Fibroblast of lung (primary cell): ENCODE results near the gene CAMKV.

Experiments
- EZH2 ChIP-seq: IDR thresholded peaks from 2 replicates; pipeline ENCODE4 v1.5.1; 2012; ENCODE audit warnings: low read length, control low read depth, mild to moderate bottlenecking; ENCODE audit errors: missing control alignments
- TF ChIP-seq, protein P1 (sequence below), 2 donors: IDR thresholded peaks in 1 of 2; conservative IDR thresholded peaks in 1 of 2; 1 replicate in 1 of 2; 2 replicates in 1 of 2; pipeline ENCODE4 v1.5.1; 2011 to 2012; ENCODE audit warnings: low read length in 2 of 2, control low read depth in 1 of 2, inconsistent platforms in 1 of 2, low read depth in 1 of 2, mild to moderate bottlenecking in 1 of 2

- TF ChIP-seq EZH2: no peak
- TF ChIP-seq, protein P1, sequence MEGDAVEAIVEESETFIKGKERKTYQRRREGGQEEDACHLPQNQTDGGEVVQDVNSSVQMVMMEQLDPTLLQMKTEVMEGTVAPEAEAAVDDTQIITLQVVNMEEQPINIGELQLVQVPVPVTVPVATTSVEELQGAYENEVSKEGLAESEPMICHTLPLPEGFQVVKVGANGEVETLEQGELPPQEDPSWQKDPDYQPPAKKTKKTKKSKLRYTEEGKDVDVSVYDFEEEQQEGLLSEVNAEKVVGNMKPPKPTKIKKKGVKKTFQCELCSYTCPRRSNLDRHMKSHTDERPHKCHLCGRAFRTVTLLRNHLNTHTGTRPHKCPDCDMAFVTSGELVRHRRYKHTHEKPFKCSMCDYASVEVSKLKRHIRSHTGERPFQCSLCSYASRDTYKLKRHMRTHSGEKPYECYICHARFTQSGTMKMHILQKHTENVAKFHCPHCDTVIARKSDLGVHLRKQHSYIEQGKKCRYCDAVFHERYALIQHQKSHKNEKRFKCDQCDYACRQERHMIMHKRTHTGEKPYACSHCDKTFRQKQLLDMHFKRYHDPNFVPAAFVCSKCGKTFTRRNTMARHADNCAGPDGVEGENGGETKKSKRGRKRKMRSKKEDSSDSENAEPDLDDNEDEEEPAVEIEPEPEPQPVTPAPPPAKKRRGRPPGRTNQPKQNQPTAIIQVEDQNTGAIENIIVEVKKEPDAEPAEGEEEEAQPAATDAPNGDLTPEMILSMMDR (conservative IDR thresholded peaks at IDR 0.05 in 1 of 2, IDR thresholded peaks at IDR 0.05 in 1 of 2; ENCODE audit: low read depth in 1 of 2, low read length in 2 of 2): no peak
Observed at GRCh38 chr3:49908373-49909199, 38.9 kb upstream of the CAMKV start.
